Pancreas (tissue), 10 donors: ENCODE data around the gene IGFBP5. TPM values are rescaled to one million over a fixed set of nuclear protein-coding genes. Genes with fewer than 3 reads are reported as not detected.

ENCODE experiments used
- ATAC-seq, 4 donors: fragments of 200-7000 bp; cut with Tn5 transposase; one replicate each; pipeline versions ENCODE4 v1.8.0 to v1.9.1; 2020; ENCODE audit warnings: mild to moderate bottlenecking in 4 of 4, moderate library complexity in 4 of 4
- DNase-seq, 6 donors: peaks; one replicate each; pipeline ENCODE4 v3.0.0-alpha.2; 2020
- FAIRE-seq: peaks from 2 replicates; lab custom pipeline; 2012; peaks lifted over from hg19 to GRCh38; lab: Jason Lieb, UNC
- H3K27ac ChIP-seq, 4 donors: fragments of 200-600 bp; sonication (generic); 1 replicate in 3 of 4; 2 replicates in 1 of 4; pipeline versions ENCODE4 v1.5.0 to v1.8.0; 2020
- H3K27me3 ChIP-seq, 4 donors: fragments of 200-600 bp; one replicate each; pipeline ENCODE4 v1.8.0; 2021
- H3K36me3 ChIP-seq, 3 donors: fragments of 200-600 bp; sonication (generic) in 1 of 3; one replicate each; pipeline versions ENCODE4 v1.5.0 to v1.8.0; 2020 to 2021
- H3K4me1 ChIP-seq, 3 donors: fragments of 200-600 bp; one replicate each; pipeline ENCODE4 v1.8.0; 2021
- H3K4me3 ChIP-seq, 4 donors: fragments of 200-600 bp; sonication (generic) in 2 of 4; one replicate each; pipeline versions ENCODE4 v1.5.0 to v1.8.0; 2020 to 2021
- H3K9me3 ChIP-seq, 4 donors: fragments of 200-600 bp; one replicate each; pipeline ENCODE4 v1.8.0; 2021
- CTCF ChIP-seq, 4 donors: fragments of 200-600 bp; sonication (generic) in 3 of 4; IDR thresholded peaks; one replicate each; pipeline versions ENCODE4 v1.5.0 to v1.8.0; 2021; ENCODE audit warnings: antibody characterized with exemption in 4 of 4
- WGBS, 2 donors: extraction: QIAGEN DNeasy Blood & Tissue Kit; methylation state at CpG; one replicate each; pipeline ENCODE4 v1.1.7; 2013; 5-methylcytosine and 5-hydroxymethylcytosine counted together
- intact Hi-C, 3 donors: fragments of 100-400 bp; cut with DNase I; formaldehyde crosslinking; loops; one replicate each; pipeline versions ENCODE4 v1.11.1 to v1.14.2; 2022
- polyA plus RNA-seq, 2 donors: library from polyadenylated mRNA; stranded (reverse); fragments of 200-250 nt; gene quantifications; one replicate each; pipeline ENCODE4 v1.2.3, GENCODE V29; 2013
- total RNA-seq, 6 donors: library from RNA; stranded (reverse); fragmentation: NEBNext Ultra II Directional in 4 of 6; extraction: Animal tissue kit (Norgen Biotek cat#: 25700) in 4 of 6; gene quantifications; one replicate each; pipeline versions ENCODE4 v1.2.1 to v1.2.4, GENCODE V29; 2021 to 2023
- donor health status: healthy with polysubstance abuse.
- donor health status: DM: no; HTN: no; CAD: no; lungs with moderate emphysema.
- donor health status: DM: no; HTN: no; CAD: no.
- donor health status: control.
- donor health status: control.
- donor health status: Bipolar disorder and iron deficiency.
- donor health status: DM: yes; HTN: yes; CAD: no.
- donor health status: DM: no; HTN: no; CAD: no.
- donor health status: DM: no; HTN: no; CAD: no.
- donor health status: DM: yes; HTN: yes; CAD: no.

The IGFBP5 gene
- total and polyA plus RNA-seq, 8 donors, result 8.2 to 91.6 (median 23.2) TPM

GRCh38 chr2:216711348-216711747 lies 16.0 kb upstream of the IGFBP5 start:
- intact Hi-C loops, result no loop called here
- Histone ChIP-seq H3K4me3 (no peak overlapping the region), H3K4me1 (no peaks in the 10 kb centered on the region), H3K27me3 (no peaks in the 10 kb centered on the region), H3K27ac (no peak overlapping the region), H3K9me3 (no peaks in the 10 kb centered on the region), H3K36me3 (no peaks in the 10 kb centered on the region)
- no peak for FAIRE-seq
- ATAC-seq, result no peak
- 72 to 76% methylated on average over 8 of the region's 8 CpGs for WGBS, 2 donors
- DNase-seq, result no peak
- no peak for TF ChIP-seq CTCF (IDR thresholded peaks at IDR 0.05)

- no peaks in the 10 kb centered on the region for H3K27me3 ChIP-seq
- WGBS, 2 donors, result 78 to 79% methylated on average over 11 of the region's 11 CpGs
- ATAC-seq, result peak in 3 of 4 donors; percentile 33 to 56 (median 48)
- no peak overlapping the region for H3K27ac ChIP-seq
- no peaks in the 10 kb centered on the region for H3K4me1 ChIP-seq
- no peak for FAIRE-seq
- no peaks in the 10 kb centered on the region for H3K36me3 ChIP-seq
- intact Hi-C loops, result no loop called here
- DNase-seq, result no peak
- TF ChIP-seq CTCF (IDR thresholded peaks at IDR 0.05), result no peak
- H3K9me3 ChIP-seq, result no peaks in the 10 kb centered on the region
- H3K4me3 ChIP-seq, result no peak overlapping the region
These were observed 15.4 kb upstream of the IGFBP5 start for GRCh38 chr2:216710551-216711301.

GRCh38 chr2:216702756-216703155 lies 7.4 kb upstream of the IGFBP5 start:
- no peak overlapping the region for H3K4me3 ChIP-seq
- intact Hi-C loops, result no loop called here
- ATAC-seq (no peak), FAIRE-seq (no peak), DNase-seq (no peak)
- H3K27ac ChIP-seq, result no peak overlapping the region
- WGBS, 2 donors, result 79 to 80% methylated on average over 1 of the region's 1 CpG
- no peaks in the 10 kb centered on the region for H3K4me1 ChIP-seq
- H3K36me3 ChIP-seq, result no peaks in the 10 kb centered on the region
- no peaks in the 10 kb centered on the region for H3K27me3 ChIP-seq
- no peak for TF ChIP-seq CTCF (IDR thresholded peaks at IDR 0.05)
- no peaks in the 10 kb centered on the region for H3K9me3 ChIP-seq

DNA sequence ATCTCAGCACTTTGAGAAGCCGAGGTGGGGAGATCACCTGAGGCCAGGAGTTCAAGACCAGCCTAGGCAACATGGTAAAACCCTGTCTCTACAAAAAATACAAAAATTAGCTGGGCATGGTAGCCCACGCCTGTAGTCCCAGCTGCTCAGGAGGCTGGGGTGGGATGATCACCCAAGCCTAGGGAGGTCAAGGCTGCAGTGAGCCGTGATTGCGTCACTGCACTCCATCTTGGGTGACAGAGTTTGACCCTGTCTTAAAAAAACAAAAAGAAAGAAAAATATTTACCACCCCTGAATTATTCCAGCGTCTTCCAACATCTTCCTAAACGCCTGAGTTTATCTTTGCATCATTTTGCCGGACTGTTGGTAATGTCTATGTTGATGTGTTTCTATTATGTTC lies 6.2 kb upstream of the IGFBP5 start:
- intact Hi-C loops, result no loop called here
- Histone ChIP-seq H3K36me3 (no peaks in the 10 kb centered on the region), H3K4me3 (no peak overlapping the region), H3K9me3 (no peaks in the 10 kb centered on the region), H3K27me3 (no peaks in the 10 kb centered on the region), H3K4me1 (no peaks in the 10 kb centered on the region), H3K27ac (no peak overlapping the region)
- WGBS, 2 donors, result 77 to 81% methylated on average over 7 of the region's 7 CpGs
- DNase-seq, result no peak
- ATAC-seq, result no peak
- no peak for FAIRE-seq
- TF ChIP-seq CTCF (IDR thresholded peaks at IDR 0.05), result no peak

GRCh38 chr2:216700781-216701180 lies 5.4 kb upstream of the IGFBP5 start:
- DNase-seq (no peak), ATAC-seq (no peak), FAIRE-seq (no peak)
- TF ChIP-seq CTCF (IDR thresholded peaks at IDR 0.05), result no peak
- 47 to 49% methylated on average over 5 of the region's 5 CpGs for WGBS, 2 donors
- Histone ChIP-seq H3K36me3 (no peaks in the 10 kb centered on the region), H3K9me3 (no peaks in the 10 kb centered on the region), H3K27ac (no peak overlapping the region), H3K4me1 (no peaks in the 10 kb centered on the region), H3K4me3 (no peak overlapping the region), H3K27me3 (no peaks in the 10 kb centered on the region)
- intact Hi-C loops, result no loop called here
